KMS-11 (cell line): ENCODE measurements around the gene IL20.

Experiments used
- H2AFZ ChIP-seq: fragments of 200-600 bp; sonication (generic); 2 replicates; pipeline ENCODE4 v1.6.1; 2016; ENCODE audit warnings: antibody characterized with exemption, mixed run types, low read depth
- H3K27ac ChIP-seq: fragments of 200-600 bp; sonication (generic); 2 replicates; pipeline ENCODE4 v1.6.1; 2016; ENCODE audit warnings: mild to moderate bottlenecking, mixed run types
- H3K27me3 ChIP-seq: fragments of 200-600 bp; sonication (generic); 2 replicates; pipeline ENCODE4 v1.6.1; 2017; ENCODE audit warnings: mild to moderate bottlenecking, low read depth, mixed run types, moderate library complexity; ENCODE audit not compliant: insufficient read depth
- H3K36me3 ChIP-seq: fragments of 200-600 bp; sonication (generic); 2 replicates; pipeline ENCODE4 v1.6.1; 2017; ENCODE audit warnings: mild to moderate bottlenecking, mixed run types; ENCODE audit not compliant: insufficient read depth
- H3K4me1 ChIP-seq: fragments of 200-600 bp; sonication (generic); 2 replicates; pipeline ENCODE4 v1.6.1; 2016; ENCODE audit warnings: mild to moderate bottlenecking, low read depth, mixed run types; ENCODE audit not compliant: poor library complexity, severe bottlenecking
- H3K4me2 ChIP-seq: fragments of 200-600 bp; sonication (generic); 2 replicates; pipeline ENCODE4 v1.7.0; 2016; ENCODE audit warnings: mild to moderate bottlenecking, mixed run types
- H3K4me3 ChIP-seq: fragments of 200-600 bp; sonication (generic); IDR thresholded peaks from 2 replicates; pipeline ENCODE4 v1.6.1; 2017; ENCODE audit warnings: low read depth, low read length, mixed read lengths; ENCODE audit not compliant: insufficient read depth
- H3K79me2 ChIP-seq: fragments of 200-600 bp; sonication (generic); 2 replicates; pipeline ENCODE4 v1.6.1; 2016; ENCODE audit warnings: low read depth, mixed run types; ENCODE audit not compliant: insufficient read depth
- H3K9ac ChIP-seq: fragments of 200-600 bp; sonication (generic); 2 replicates; pipeline ENCODE4 v1.6.1; 2016; ENCODE audit warnings: mild to moderate bottlenecking, mixed run types
- H4K20me1 ChIP-seq: fragments of 200-600 bp; sonication (generic); 2 replicates; pipeline ENCODE4 v1.6.1; 2016; ENCODE audit warnings: mild to moderate bottlenecking, mixed run types; ENCODE audit not compliant: insufficient read depth
- CTCF ChIP-seq: fragments of 200-600 bp; sonication (generic); conservative IDR thresholded peaks from 2 replicates; pipeline ENCODE4 v1.6.1; 2017; ENCODE audit warnings: low read depth, mild to moderate bottlenecking, antibody characterized with exemption, low read length, moderate library complexity, mixed read lengths

IL20 gene

GRCh38 chr1:206901944-206902343 is 36.5 kb downstream of the IL20 start:
- no peak overlapping the region for H3K4me3 ChIP-seq
- H3K4me1 ChIP-seq: no peaks in the 10 kb centered on the region
- H3K9ac ChIP-seq: no peak overlapping the region
- H3K27ac ChIP-seq: no peak overlapping the region
- H4K20me1 ChIP-seq: no peaks in the 10 kb centered on the region
- no peaks in the 10 kb centered on the region for H3K79me2 ChIP-seq
- no peaks in the 10 kb centered on the region for H3K36me3 ChIP-seq
- no peak overlapping the region for H3K4me2 ChIP-seq
- TF ChIP-seq CTCF: no peak
- H3K27me3 ChIP-seq: no peaks in the 10 kb centered on the region
- no peak overlapping the region for H2AFZ ChIP-seq

- no peak overlapping the region for H3K9ac ChIP-seq
- no peaks in the 10 kb centered on the region for H3K4me1 ChIP-seq
- H3K4me2 ChIP-seq: no peak overlapping the region
- TF ChIP-seq CTCF: no peak
- H3K27me3 ChIP-seq: no peaks in the 10 kb centered on the region
- no peaks in the 10 kb centered on the region for H4K20me1 ChIP-seq
- H2AFZ ChIP-seq: no peak overlapping the region
- no peak overlapping the region for H3K27ac ChIP-seq
- no peaks in the 10 kb centered on the region for H3K36me3 ChIP-seq
- no peaks in the 10 kb centered on the region for H3K79me2 ChIP-seq
- no peak overlapping the region for H3K4me3 ChIP-seq
Observed at GRCh38 chr1:206902702-206903101, 37.3 kb downstream of the IL20 start.

- Histone ChIP-seq H3K4me2 (no peak overlapping the region), H3K36me3 (no peaks in the 10 kb centered on the region), H3K4me3 (no peak overlapping the region), H3K4me1 (no peaks in the 10 kb centered on the region), H3K27me3 (peaks cover 4% of the 10 kb centered on the region; the same call in 1 of the 2 replicates), H4K20me1 (no peaks in the 10 kb centered on the region), H2AFZ (no peak overlapping the region), H3K9ac (no peak overlapping the region), H3K79me2 (no peaks in the 10 kb centered on the region), H3K27ac (no peak overlapping the region)
- no peak for TF ChIP-seq CTCF
Observed at GRCh38 chr1:206903687-206904086, 38.3 kb downstream of the IL20 start.

- Histone ChIP-seq H4K20me1 (no peaks in the 10 kb centered on the region), H3K36me3 (no peaks in the 10 kb centered on the region), H3K27me3 (peaks cover 7% of the 10 kb centered on the region; the same call in 1 of the 2 replicates), H3K4me1 (no peaks in the 10 kb centered on the region), H3K9ac (no peak overlapping the region), H3K4me2 (no peak overlapping the region), H3K27ac (no peak overlapping the region), H2AFZ (no peak overlapping the region), H3K79me2 (no peaks in the 10 kb centered on the region), H3K4me3 (no peak overlapping the region)
- TF ChIP-seq CTCF: no peak
Observed at GRCh38 chr1:206904423-206905142, 39.2 kb downstream of the IL20 start.
